ENCODE measurements around the gene GNAI3. TPM values are rescaled to one million over a fixed set of nuclear protein-coding genes. Genes with fewer than 3 reads are reported as not detected.

GNAI3 gene
- polyA plus RNA-seq, 1 experiment = 4.7 TPM

- H3K36me3 ChIP-seq (ENCODE audit: control insufficient read depth, insufficient read depth, low read length) = no peaks in the 10 kb centered on the region; the same call in 1 of the 2 replicates
These were observed 30.6 kb downstream of the GNAI3 start for GRCh38 chr1:109578947-109579443.

GRCh38 chr1:109579491-109579890 lies 31.1 kb downstream of the GNAI3 start:
- H3K4me3 ChIP-seq (ENCODE audit: low read depth, low read length) = no peak overlapping the region
- H3K36me3 ChIP-seq (ENCODE audit: control insufficient read depth, insufficient read depth, low read length) = no peaks in the 10 kb centered on the region; the same call in 1 of the 2 replicates
- ChIA-PET CTCF (interaction anchor here (0.9 to 1.9 kb wide), 3 partner anchors 18 to 60 kb away, joined by 3 to 8 read pairs (median 3); partner anchors contain the start of gene GNAI3), POLR2A (interaction anchor here (0.6 kb wide), 1 partner anchor 76 kb away, joined by 10 read pairs; the partner anchor contains the start of gene GSTM4)
- no peaks in the 10 kb centered on the region for H3K27me3 ChIP-seq (ENCODE audit: control insufficient read depth, insufficient read depth, low read length)
- DNase-seq (ENCODE audit: low read depth) = no peak
- TF ChIP-seq, protein P1, sequence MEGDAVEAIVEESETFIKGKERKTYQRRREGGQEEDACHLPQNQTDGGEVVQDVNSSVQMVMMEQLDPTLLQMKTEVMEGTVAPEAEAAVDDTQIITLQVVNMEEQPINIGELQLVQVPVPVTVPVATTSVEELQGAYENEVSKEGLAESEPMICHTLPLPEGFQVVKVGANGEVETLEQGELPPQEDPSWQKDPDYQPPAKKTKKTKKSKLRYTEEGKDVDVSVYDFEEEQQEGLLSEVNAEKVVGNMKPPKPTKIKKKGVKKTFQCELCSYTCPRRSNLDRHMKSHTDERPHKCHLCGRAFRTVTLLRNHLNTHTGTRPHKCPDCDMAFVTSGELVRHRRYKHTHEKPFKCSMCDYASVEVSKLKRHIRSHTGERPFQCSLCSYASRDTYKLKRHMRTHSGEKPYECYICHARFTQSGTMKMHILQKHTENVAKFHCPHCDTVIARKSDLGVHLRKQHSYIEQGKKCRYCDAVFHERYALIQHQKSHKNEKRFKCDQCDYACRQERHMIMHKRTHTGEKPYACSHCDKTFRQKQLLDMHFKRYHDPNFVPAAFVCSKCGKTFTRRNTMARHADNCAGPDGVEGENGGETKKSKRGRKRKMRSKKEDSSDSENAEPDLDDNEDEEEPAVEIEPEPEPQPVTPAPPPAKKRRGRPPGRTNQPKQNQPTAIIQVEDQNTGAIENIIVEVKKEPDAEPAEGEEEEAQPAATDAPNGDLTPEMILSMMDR (IDR thresholded peaks at IDR 0.05; ENCODE audit: insufficient read depth, low read depth, low read length) = no peak

More at GRCh38 chr1:109578947-109579443, 30.6 kb downstream of the GNAI3 start:
- TF ChIP-seq, protein P1 (IDR thresholded peaks at IDR 0.05; ENCODE audit: insufficient read depth, low read depth, low read length) = no peak
- ChIA-PET CTCF (interaction anchor here (0.9 to 1.9 kb wide), 3 partner anchors 19 to 61 kb away, joined by 3 to 8 read pairs (median 3); partner anchors contain the start of gene GNAI3), POLR2A (interaction anchor here (0.6 kb wide), 1 partner anchor 9 kb away, joined by 3 read pairs; no protein-coding TSS in a partner anchor)
- Histone ChIP-seq H3K4me3 (ENCODE audit: low read depth, low read length) (no peak overlapping the region), H3K27me3 (ENCODE audit: control insufficient read depth, insufficient read depth, low read length) (no peaks in the 10 kb centered on the region)
- DNase-seq (ENCODE audit: low read depth) = no peak

GRCh38 chr1:109582021-109582420 lies 33.6 kb downstream of the GNAI3 start:
- Histone ChIP-seq H3K27me3 (ENCODE audit: control insufficient read depth, insufficient read depth, low read length) (no peaks in the 10 kb centered on the region), H3K4me3 (ENCODE audit: low read depth, low read length) (no peak overlapping the region), H3K36me3 (ENCODE audit: control insufficient read depth, insufficient read depth, low read length) (peaks cover 3% of the 10 kb centered on the region)
- ChIA-PET POLR2A (no interaction called here), CTCF (interaction anchor here (3.0 kb wide), 1 partner anchor 58 kb away, joined by 7 read pairs; no protein-coding TSS in a partner anchor)
- no peak for DNase-seq (ENCODE audit: low read depth)
- TF ChIP-seq, protein P1 (IDR thresholded peaks at IDR 0.05; ENCODE audit: insufficient read depth, low read depth, low read length) = no peak

GRCh38 chr1:109584766-109585165 lies 36.4 kb downstream of the GNAI3 start:
- TF ChIP-seq, protein P1 (IDR thresholded peaks at IDR 0.05; ENCODE audit: insufficient read depth, low read depth, low read length) = no peak
- Histone ChIP-seq H3K27me3 (ENCODE audit: control insufficient read depth, insufficient read depth, low read length) (no peaks in the 10 kb centered on the region), H3K4me3 (ENCODE audit: low read depth, low read length) (no peak overlapping the region), H3K36me3 (ENCODE audit: control insufficient read depth, insufficient read depth, low read length) (peaks cover 6% of the 10 kb centered on the region)
- CTCF ChIA-PET = no interaction called here
- POLR2A ChIA-PET = no interaction called here
- no peak for DNase-seq (ENCODE audit: low read depth)

- Histone ChIP-seq H3K36me3 (ENCODE audit: control insufficient read depth, insufficient read depth, low read length) (peaks cover 6% of the 10 kb centered on the region), H3K4me3 (ENCODE audit: low read depth, low read length) (no peak overlapping the region), H3K27me3 (ENCODE audit: control insufficient read depth, insufficient read depth, low read length) (no peaks in the 10 kb centered on the region)
- no peak for DNase-seq (ENCODE audit: low read depth)
- POLR2A ChIA-PET = no interaction called here
- CTCF ChIA-PET = interaction anchor here (0.5 to 0.6 kb wide), 2 partner anchors 389 to 1005 kb away, joined by 3 to 6 read pairs; no protein-coding TSS in a partner anchor
- TF ChIP-seq, protein P1 (IDR thresholded peaks at IDR 0.05; ENCODE audit: insufficient read depth, low read depth, low read length) = no peak
These were observed 37.6 kb downstream of the GNAI3 start for GRCh38 chr1:109586055-109586454.
